Amniotic epithelial cell (primary cell): Measurements from ENCODE around the gene ATP10A.
"Not testable (repeated sequence)": the region's sequence is repeated elsewhere in the genome, so short reads cannot be mapped to it uniquely, and the experiment has no call there.

Experiments used
- DNase-seq: peaks from one replicate; pipeline ENCODE4 v3.0.0-alpha.2; 2010; ENCODE audit warnings: low read depth

The ATP10A gene

GRCh38 chr15:25771736-25772135 lies 91.4 kb downstream of the ATP10A start:
- not testable (repeated sequence) for DNase-seq

- no peak for DNase-seq
Observed at GRCh38 chr15:25771338-25771706, 91.8 kb downstream of the ATP10A start.

- no peak for DNase-seq
Observed at GRCh38 chr15:25770618-25771337, 92.3 kb downstream of the ATP10A start.

- DNase-seq, result no peak
Observed at GRCh38 chr15:25770031-25770430, 93.1 kb downstream of the ATP10A start.

- DNase-seq, result no peak
Observed at GRCh38 chr15:25768271-25768670, 94.9 kb downstream of the ATP10A start.

GRCh38 chr15:25767356-25768151 lies 95.6 kb downstream of the ATP10A start:
- no peak for DNase-seq

GRCh38 chr15:25766417-25766816 lies 96.7 kb downstream of the ATP10A start:
- DNase-seq, result no peak

GRCh38 chr15:25764980-25765735 lies 98.0 kb downstream of the ATP10A start:
- no peak for DNase-seq

GRCh38 chr15:25763954-25764353 lies 99.2 kb downstream of the ATP10A start:
- no peak for DNase-seq

GRCh38 chr15:25763331-25763751 lies 99.8 kb downstream of the ATP10A start:
- DNase-seq, result no peak

GRCh38 chr15:25761971-25762662 lies 101.0 kb downstream of the ATP10A start:
- no peak for DNase-seq

- no peak for DNase-seq
Observed at GRCh38 chr15:25759421-25759820, 103.7 kb downstream of the ATP10A start.

GRCh38 chr15:25758612-25759011 lies 104.5 kb downstream of the ATP10A start:
- not testable (repeated sequence) for DNase-seq

- no peak for DNase-seq
Observed at GRCh38 chr15:25743548-25744275, 119.4 kb downstream of the ATP10A start.

GRCh38 chr15:25742776-25743547 lies 120.2 kb downstream of the ATP10A start:
- no peak for DNase-seq

- DNase-seq, result no peak
Observed at GRCh38 chr15:25742041-25742730, 120.9 kb downstream of the ATP10A start.

GRCh38 chr15:25741256-25741580 lies 121.9 kb downstream of the ATP10A start:
- DNase-seq, result no peak

- no peak for DNase-seq
Observed at GRCh38 chr15:25740383-25741255, 122.5 kb downstream of the ATP10A start.

GRCh38 chr15:25739687-25740121 lies 123.4 kb downstream of the ATP10A start:
- DNase-seq, result no peak
